Activated naive CD4-positive, alpha-beta T cell treated with anti-CD3 and anti-CD28 coated beads, Interleukin-2, amount 50 U/mL, for 16 hours (primary cell): ENCODE data around the gene C17orf107.

ENCODE experiments used
- DNase-seq: peaks from one replicate; pipeline ENCODE4 v3.0.0-alpha.2; 2020

C17orf107 gene

DNA sequence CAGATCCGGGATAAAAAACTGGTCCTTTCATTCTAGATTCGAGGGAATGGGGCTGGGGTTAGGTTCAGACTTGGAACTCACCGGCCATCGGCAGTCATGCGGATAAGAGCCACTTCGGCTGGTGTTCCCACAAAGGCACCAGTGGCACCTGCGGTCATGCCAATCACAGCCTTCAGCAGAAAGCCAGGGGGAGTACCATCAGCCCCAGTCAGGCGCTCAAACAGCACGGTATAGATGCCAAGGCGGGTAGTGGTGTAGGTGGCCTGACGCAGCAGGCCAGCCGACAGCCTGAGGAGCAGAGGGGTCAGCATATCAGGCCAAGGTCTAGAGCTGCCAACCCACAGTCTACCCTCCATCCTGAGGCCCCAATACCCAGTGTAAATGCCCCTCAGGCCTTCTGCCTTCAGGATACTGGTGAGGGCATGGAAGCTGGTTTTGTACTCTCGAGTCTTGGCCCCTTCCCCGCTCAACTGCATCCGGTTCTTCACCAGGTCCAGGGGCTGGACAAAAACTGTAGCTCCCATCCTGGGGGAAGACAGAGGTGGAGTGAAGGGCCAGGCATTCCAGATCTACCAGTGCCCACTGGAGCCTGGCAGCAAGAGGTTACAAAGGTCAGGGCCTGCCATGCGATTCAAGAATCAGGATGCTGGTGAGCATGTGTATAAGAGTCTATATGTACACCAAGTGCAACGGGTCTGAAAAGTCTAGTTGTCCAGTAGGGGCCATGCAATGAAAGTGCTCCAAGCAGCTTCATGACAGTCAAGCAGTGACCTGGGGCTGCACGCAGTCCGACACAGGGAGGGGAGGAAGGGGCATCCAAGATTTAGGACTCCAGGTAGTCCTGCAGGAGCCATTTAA, 39.6 kb downstream of the C17orf107 start:
- DNase-seq, result no peak

DNA sequence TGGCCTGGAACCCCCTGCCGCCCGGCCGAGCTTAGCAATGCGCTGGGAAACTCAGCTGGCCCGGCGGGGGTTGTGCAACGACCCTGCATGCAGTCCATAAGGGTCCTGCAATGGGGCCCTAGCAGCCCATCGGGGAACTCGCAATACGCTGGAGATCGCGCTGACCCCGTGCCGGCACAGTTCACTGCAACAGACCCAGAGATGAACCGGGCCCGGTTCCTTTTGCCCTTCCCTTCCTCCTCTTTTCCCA, 40.1 kb downstream of the C17orf107 start:
- no peak for DNase-seq

DNA sequence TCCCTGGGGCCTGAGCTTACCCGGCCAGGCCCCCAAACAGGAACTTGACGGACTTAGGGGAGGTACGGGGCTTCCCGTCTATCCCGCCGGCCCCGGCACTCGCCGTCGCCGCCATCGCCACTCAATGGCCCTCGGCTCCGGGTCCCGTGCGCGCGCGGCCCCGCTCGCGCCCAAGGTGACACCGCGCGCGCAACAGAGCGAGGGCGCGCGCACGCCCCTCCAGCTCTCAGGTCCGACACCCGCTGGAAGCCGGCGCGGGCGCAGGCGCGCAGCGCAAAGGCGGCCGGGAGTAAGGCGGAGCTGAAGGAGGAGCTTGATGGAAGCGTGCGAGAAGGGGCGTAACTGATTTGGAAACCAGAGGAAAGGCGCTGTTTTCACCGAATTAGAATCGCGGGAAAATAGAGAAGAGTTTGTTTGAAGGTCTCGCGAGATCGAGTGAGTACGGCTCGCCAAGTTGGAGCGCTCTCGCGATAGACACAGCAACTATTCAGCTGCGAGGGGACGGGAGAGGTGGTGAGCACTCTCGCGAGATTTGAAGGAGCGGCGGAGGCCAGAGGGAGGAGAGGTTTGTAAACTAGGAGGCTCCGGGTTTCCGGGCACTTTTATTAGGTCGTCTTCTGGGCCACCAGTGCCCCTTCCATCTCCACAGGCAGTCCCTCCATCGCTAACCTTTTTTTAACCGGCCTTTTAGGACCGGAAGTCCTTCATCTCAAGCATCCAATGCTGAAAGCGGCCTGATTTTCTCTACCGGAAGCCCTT, 40.6 kb downstream of the C17orf107 start, which contains the start of the genes RNF167 and SLC25A11:
Gene RNF167, plus strand, starts transcription at position 473 of the 759 bp plus-strand sequence. CDS start 642 bp downstream, outside the sequence.
Gene SLC25A11, minus strand, starts transcription at position 251 of the 759 bp plus-strand sequence. Its CDS starts 136 bp downstream, at position 115.
- peak; percentile 95 for DNase-seq

- DNase-seq, result peak; percentile 28
These were observed 41.4 kb downstream of the C17orf107 start for GRCh38 chr17:4940555-4941318.

DNA sequence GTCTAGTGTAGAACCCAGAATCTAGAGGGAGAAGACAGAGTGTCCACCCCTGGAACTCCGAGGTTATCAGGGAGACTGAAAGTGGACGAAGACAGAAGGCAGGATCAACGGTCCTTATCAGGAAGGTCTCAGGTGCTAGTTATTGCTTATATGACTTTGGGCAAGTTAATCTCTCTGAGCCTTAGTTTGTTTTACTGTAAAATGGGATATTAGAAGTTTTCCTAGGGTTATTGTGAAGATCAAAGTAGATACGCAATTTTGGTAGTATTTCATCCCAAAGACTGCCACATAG, 41.9 kb downstream of the C17orf107 start:
- DNase-seq, result no peak

DNA sequence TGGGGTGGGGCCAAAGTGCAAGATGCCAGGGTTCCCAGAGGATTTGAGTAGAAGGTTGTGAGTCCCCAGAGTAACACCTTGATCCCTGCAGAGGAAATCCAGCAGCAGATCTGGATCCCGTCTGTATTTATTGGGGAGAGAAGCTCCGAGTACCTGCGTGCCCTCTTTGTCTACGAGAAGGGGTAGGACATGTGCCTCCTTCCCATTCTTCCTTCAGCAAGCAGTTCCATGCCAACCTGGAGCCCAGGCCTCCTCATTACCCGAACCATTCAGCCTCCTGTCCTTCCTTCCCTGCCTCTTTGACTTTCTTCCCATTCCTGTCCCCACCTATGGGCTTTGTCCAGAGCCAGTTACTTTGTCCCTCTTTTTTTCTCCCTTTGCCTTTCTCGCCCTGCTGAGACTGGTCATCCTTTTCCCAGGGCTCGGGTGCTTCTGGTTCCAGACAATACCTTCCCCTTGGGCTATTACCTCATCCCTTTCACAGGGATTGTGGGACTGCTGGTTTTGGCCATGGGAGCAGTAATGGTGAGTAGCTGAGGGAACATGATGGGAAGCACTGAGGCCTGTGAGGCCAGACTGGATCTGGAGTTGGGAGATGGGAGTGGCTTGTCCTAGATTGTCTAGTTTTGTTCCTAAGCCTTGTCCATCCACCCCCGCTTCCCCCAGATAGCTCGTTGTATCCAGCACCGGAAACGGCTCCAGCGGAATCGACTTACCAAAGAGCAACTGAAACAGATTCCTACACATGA, 43.6 kb downstream of the C17orf107 start:
- DNase-seq, result no peak

DNA sequence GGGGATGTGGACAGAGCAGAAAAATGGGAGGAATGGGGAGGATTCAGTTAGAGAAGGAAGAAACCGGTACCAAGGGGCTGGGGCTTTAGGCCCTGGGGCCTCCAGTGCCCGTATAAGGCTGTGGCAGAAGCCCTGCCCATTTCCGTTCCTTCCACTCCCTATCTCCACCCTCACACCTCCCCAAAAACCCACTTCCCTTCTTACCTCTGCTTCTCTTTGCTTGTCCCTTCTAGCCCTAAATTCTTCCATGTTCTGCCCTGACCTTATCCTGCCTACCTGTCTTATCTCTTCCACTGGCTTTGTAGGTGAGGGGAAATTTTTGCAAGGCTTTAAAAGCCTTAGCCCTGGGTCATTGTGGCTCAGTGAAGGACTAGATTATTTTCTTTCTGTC, 44.8 kb downstream of the C17orf107 start:
- DNase-seq, result no peak

- peak; percentile 28 for DNase-seq
These were observed 45.3 kb downstream of the C17orf107 start for GRCh38 chr17:4944554-4945175.

DNA sequence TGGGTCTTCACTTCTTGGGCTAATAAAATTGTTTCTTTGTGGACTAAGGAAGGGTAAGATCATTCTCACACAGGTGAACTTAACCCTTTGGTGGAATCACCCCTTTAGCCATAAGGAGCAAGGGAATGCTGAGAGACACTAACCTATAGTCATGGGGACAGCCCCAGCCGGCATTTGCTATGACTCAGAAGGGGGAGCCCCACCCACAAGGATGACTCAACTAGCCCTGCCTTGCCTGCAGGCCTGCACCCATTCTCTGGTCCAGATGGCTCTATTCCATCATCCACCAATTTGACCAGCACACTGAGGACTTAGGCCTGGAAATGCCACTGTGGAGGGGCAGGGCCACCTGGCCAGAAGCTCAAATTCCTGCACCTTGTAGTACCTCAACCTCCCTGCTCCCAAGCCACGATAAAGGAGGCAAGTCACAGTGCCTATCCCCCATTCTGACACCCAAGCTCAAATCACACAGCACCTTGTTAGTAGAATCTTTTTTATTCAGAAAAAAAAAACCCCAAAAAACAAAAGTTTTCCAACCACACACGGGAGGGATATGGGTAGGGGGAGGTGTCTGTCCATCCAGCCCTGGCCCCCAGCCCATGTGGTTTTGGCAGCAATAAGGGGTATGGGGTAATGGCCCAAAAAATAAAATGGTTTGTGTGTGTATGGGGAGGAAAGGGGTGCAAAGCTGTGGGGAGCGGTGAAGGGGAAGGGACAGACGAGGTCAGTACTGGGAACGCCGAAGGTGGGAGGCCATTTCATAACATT, 46.0 kb downstream of the C17orf107 start:
- peak; percentile 88 for DNase-seq

DNA sequence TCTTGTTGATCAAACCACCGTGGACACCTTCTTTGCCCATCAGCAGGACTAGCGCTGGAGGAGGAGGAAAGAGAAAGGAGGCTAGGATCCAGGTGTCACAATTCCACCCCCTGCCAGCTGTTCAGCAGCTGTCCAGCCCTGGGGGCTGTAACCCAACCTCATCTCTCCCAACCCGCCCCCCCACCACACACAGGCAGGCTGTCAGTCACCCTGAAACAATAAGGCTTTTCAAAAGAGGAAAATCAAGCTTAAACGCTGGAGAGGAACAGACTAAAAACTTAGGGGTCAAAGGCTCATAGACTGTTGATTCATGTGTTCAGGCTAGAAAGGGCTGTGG, 46.6 kb downstream of the C17orf107 start:
- no peak for DNase-seq

DNA sequence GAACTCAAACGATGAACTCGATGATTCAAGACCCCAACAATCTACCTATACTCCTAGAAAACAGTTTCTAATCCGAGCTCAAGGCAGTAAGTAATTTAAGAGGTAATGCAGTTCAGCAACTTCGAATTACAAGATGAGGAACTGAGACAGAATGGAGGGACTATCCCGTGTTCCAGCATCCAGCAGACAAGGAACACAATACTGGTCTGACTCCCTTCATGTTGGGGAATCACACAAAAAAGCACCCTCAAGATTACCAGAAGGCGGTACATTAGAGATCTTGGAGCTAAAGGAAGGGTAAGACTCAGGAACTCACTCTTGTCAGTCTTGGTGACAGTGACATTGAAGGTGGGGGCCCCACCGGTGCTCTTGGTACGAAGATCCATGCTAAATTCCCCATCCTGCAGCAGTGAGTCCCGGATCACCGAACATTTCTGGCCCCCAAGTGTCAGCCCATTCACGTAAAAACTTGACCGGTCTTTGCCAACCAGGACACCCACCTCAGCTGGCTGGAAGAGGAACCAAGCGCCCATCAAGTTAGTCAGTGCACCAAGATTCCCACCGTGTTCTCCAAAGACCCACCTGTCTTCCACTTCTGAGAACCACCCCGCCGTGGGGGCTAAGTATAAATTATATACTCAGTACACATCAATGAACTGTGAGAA, 47.1 kb downstream of the C17orf107 start:
- DNase-seq, result no peak

GRCh38 chr17:4947010-4947410, 47.7 kb downstream of the C17orf107 start:
- DNase-seq, result peak; percentile 27

DNA sequence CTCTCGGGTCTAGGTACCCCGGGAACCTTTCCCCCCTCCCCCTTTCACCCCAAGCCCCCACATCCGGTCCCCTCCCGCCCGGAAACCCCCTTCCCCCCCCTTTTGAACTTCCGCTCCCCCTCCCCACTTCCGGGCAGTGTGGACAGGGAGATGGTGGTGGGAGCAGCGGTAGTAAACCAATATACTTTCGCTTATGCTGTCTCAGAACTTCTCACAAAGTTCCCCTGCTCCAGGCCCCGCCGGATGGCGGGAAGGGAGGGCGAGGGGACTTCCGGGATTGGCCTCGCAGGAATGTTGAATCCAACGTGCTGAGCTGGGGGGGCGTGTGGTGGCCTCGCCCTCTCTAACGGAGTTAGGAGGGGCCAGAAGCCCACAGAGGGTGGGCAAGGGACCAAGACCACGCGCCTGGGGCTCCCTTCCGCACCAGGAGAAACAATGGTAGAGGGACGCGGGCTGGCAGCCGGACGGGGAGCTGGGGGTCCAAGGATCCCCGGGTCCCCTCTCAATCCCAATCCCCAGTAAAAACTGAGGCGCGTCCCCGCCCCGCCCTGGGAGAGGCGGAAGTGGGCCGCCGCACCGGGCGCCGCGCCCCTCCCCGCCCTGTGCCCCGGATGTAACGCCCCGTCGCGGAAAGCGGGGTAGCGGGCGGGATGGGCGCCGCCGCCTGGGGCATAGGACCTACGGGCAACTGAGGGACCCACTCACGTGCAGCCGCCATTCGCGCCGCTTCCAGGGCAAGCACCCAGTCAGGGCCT, 48.3 kb downstream of the C17orf107 start:
- DNase-seq, result peak; percentile 72

DNA sequence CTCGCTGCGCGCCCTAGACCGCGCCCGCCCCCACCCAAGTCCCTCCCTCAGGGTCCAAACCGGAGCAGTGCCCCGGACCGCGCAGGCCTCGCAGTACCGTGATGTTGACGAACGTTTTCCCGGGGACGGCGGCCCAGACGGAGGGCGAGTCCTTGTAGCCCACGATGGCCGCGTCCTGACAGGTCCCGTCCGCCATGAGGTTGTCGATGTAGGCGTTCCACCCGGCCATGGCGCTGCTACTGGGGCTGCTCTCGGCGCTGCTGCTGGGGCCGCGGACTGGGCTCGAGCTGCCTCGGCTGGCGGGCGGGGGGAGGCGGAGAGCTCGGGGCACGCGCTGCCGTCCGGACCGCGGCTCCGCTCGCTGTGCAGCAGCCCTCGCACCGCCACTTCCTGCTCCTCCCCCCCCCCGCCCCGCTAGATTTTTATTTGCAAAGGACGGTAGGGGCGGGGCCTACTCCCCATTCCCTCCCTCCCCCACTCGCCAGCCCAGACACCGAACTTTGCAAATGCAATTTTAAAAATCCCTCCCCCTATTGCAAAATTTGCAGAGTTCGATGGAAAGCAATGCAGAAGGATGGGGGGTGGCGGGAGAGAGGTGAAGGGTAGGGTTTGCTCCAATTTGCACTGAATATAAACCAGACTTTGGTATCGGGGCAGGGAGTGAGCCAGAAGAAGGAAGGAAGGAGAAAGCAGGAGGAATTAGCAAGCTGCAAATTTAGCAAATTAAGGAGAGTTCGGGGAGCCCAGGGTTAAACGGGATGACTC, 49.0 kb downstream of the C17orf107 start, which contains the start of gene PFN1:
Gene PFN1, minus strand, starts transcription at position 365 of the 765 bp plus-strand sequence. Its CDS starts 136 bp downstream, at position 229.
- DNase-seq, result peak; percentile 93

DNA sequence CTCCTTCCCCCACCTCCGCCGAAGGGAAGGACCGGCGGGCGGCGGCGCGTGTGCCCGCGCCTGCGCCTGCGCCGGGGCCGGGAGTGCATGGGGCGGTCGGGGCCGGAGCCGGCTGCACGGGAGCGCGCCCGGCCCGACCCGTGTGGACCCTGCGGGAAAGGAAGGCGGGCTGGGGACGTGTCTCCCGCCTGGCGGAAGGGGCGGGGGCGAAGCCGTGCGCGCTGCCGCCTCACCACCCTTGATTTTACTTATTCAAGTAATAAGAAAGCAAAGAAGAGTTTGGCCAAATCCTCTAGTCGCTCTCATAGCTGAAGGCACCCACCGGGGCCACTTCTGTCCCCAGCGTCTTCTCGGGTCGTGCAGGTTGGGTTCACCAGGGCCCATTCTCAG, 49.6 kb downstream of the C17orf107 start:
- peak; percentile 76 for DNase-seq

GRCh38 chr17:4949321-4950074, 50.2 kb downstream of the C17orf107 start:
- DNase-seq, result peak; percentile 75

DNA sequence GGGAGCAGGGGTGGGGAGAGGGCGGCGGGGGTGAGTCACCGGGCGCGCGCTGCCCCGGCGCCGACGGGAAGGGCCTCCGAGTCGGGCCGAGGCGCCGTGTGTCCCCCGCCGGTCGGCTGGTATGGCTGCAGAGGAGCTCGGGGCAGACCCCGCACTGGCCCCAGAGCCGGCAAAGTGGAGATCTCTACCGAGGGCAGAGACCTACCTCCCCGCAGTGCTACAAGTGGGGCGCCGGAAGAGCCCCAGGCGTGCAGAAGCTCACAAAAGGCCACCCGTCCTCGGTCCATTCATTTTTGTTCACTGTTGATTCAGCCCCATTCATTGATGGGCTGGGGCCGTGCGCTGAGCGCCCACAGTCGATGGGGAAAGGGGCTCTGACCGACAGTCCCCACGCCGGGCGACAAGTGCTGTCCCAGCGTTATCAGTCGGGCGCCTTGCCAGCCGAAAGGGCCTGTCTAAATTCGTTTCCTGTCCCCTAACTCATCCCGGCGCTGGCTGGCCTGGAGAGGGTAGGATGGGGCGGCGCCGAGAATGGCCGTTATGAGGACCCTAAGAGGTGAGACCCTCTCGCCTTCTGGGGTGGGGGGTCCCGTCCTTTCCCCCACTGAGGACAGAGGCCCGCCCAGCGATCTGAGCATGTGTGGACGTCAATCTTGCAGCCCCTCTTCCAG, 50.9 kb downstream of the C17orf107 start:
- peak; percentile 41 for DNase-seq

GRCh38 chr17:4950746-4951204, 51.4 kb downstream of the C17orf107 start, which contains the start of gene ENO3:
Gene ENO3, plus strand, starts transcription at chr17:4951119. Its CDS starts 711 bp downstream, at chr17:4951830.
- DNase-seq, result no peak
